Endothelial cell of umbilical vein (primary cell): ENCODE measurements around the gene NR2F2. TPM values are rescaled to one million over a fixed set of nuclear protein-coding genes. Genes with fewer than 3 reads are reported as not detected.
A peak's percentile ranks its signal among the peaks of the same experiment; 100 is the strongest.

ENCODE experiments used
- BruUV-seq: library from RNA; stranded (reverse); fragments of 400-500 nt; replicated peaks from 2 replicates; lab custom pipeline; 2021; lab: Mats Ljungman, UMichigan
- CTCF ChIA-PET: fragments of 300-600, 350-600 bp; sonication (Branson Sonifier 250); formaldehyde crosslinking; loops from one replicate; lab custom pipeline; 2021; ENCODE audit warnings: antibody characterized with exemption, inconsistent platforms; lab: Charles Lee
- POLR2A ChIA-PET: fragments of 300-600, 350-600 bp; sonication (Branson Sonifier 250); formaldehyde crosslinking; loops from one replicate; lab custom pipeline; 2021; ENCODE audit warnings: antibody characterized with exemption, inconsistent platforms; lab: Charles Lee
- DNase-seq: peaks from one replicate; pipeline ENCODE4 v3.0.0-alpha.2; 2011; ENCODE audit warnings: low read depth, low spot score
- FAIRE-seq: peaks from 2 replicates; lab custom pipeline; 2011; peaks lifted over from hg19 to GRCh38; lab: Jason Lieb, UNC
- H2AFZ ChIP-seq: 2 replicates; pipeline ENCODE4 v1.6.0; 2012; ENCODE audit warnings: low read depth, low read length, control low read depth, inconsistent platforms
- H3K27ac ChIP-seq: 2 replicates; pipeline ENCODE4 v1.5.1; 2011; ENCODE audit warnings: low read depth, mild to moderate bottlenecking, control low read depth, low read length, moderate library complexity; ENCODE audit not compliant: insufficient read depth
- H3K27me3 ChIP-seq, 2 experiments: 2 replicates each; pipeline versions ENCODE4 v1.6.0 to v1.6.1; 2011; ENCODE audit warnings: low read length in 2 of 2, mixed read lengths in 1 of 2; ENCODE audit not compliant: control insufficient read depth in 2 of 2, insufficient read depth in 2 of 2
- H3K36me3 ChIP-seq, 2 experiments: 2 replicates in 1 of 2; 3 replicates in 1 of 2; pipeline ENCODE4 v1.5.1; 2011; ENCODE audit warnings: low read length in 2 of 2, mild to moderate bottlenecking in 1 of 2, moderate library complexity in 1 of 2; ENCODE audit not compliant: control insufficient read depth in 2 of 2, insufficient read depth in 2 of 2; ENCODE audit errors: extremely low read depth in 1 of 2
- H3K4me1 ChIP-seq: 3 replicates; pipeline ENCODE4 v1.5.1; 2011; ENCODE audit warnings: mild to moderate bottlenecking, low read length; ENCODE audit not compliant: control insufficient read depth, insufficient read depth; ENCODE audit errors: extremely low read depth
- H3K4me2 ChIP-seq: 2 replicates; pipeline ENCODE4 v1.6.1; 2011; ENCODE audit warnings: low read length, control low read depth, mixed read lengths; ENCODE audit not compliant: insufficient read depth
- H3K4me3 ChIP-seq, 3 experiments: fragments of 200-600 bp in 1 of 3; sonication (generic), shearing (Covaris generic) in 1 of 3; replicated peaks in 1 of 3; 2 replicates each; pipeline ENCODE4 v1.5.1; 2011 to 2016; ENCODE audit warnings: control low read depth in 3 of 3, low read length in 3 of 3, mild to moderate bottlenecking in 2 of 3, inconsistent platforms in 1 of 3, low read depth in 1 of 3, moderate library complexity in 1 of 3; ENCODE audit not compliant: insufficient read depth in 1 of 3
- H3K79me2 ChIP-seq: 2 replicates; pipeline ENCODE4 v1.6.0; 2012; ENCODE audit warnings: low read length, inconsistent platforms; ENCODE audit not compliant: control insufficient read depth, insufficient read depth
- H3K9ac ChIP-seq: replicated peaks from 2 replicates; pipeline ENCODE3; 2011; ENCODE audit warnings: low read length, control low read depth; ENCODE audit not compliant: insufficient read depth; ENCODE audit errors: extremely low read depth
- H3K9me1 ChIP-seq: replicated peaks from 3 replicates; pipeline ENCODE4 v1.6.0; 2011; ENCODE audit warnings: mild to moderate bottlenecking, low read length; ENCODE audit not compliant: control insufficient read depth, insufficient read depth; ENCODE audit errors: extremely low read depth
- H3K9me3 ChIP-seq: replicated peaks from 2 replicates; pipeline ENCODE4 v1.5.1; 2012; ENCODE audit warnings: low read length, inconsistent platforms; ENCODE audit not compliant: control insufficient read depth, insufficient read depth
- H4K20me1 ChIP-seq: replicated peaks from 2 replicates; pipeline ENCODE3; 2011; ENCODE audit warnings: mild to moderate bottlenecking, low read length; ENCODE audit not compliant: control insufficient read depth, insufficient read depth; ENCODE audit errors: extremely low read depth
- EZH2 ChIP-seq: IDR thresholded peaks from 2 replicates; pipeline ENCODE4 v1.6.1; 2012; ENCODE audit warnings: borderline replicate concordance, low read depth, mild to moderate bottlenecking, moderate library complexity, low read length, inconsistent platforms; ENCODE audit not compliant: severe bottlenecking
- FOS ChIP-seq: IDR thresholded peaks from 2 replicates; pipeline ENCODE4 v1.6.1; 2011; ENCODE audit warnings: mild to moderate bottlenecking, low read length, moderate library complexity, borderline replicate concordance; ENCODE audit not compliant: insufficient read depth
- GATA2 ChIP-seq: IDR thresholded peaks from 2 replicates; pipeline ENCODE4 v1.7.0; 2011; ENCODE audit warnings: low read depth, mild to moderate bottlenecking, moderate library complexity, mixed read lengths, low read length; ENCODE audit not compliant: insufficient read length, insufficient read depth
- JUN ChIP-seq: IDR thresholded peaks from 2 replicates; pipeline ENCODE4 v1.6.1; 2011; ENCODE audit warnings: borderline replicate concordance, low read depth; ENCODE audit not compliant: insufficient read length, insufficient read depth
- MYC ChIP-seq: IDR thresholded peaks from one replicate; pipeline ENCODE4 v1.6.1; 2011; ENCODE audit warnings: mild to moderate bottlenecking, low read depth, low read length
- POLR2A ChIP-seq: IDR thresholded peaks from 2 replicates; pipeline ENCODE4 v1.6.1; 2012; ENCODE audit warnings: low read depth, mild to moderate bottlenecking, control low read depth, low read length
- POLR2AphosphoS5 ChIP-seq: IDR thresholded peaks from 2 replicates; pipeline ENCODE4 v1.6.1; 2012; ENCODE audit warnings: low read depth, mild to moderate bottlenecking, control low read depth, low read length, moderate library complexity; ENCODE audit not compliant: insufficient read depth
- dilution Hi-C: fragments of 300-500 bp; cut with MboI; formaldehyde crosslinking; loops from one replicate; pipeline ENCODE4 v1.15.0; 2019; ENCODE audit warnings: low sequenced_read_pairs; ENCODE audit not compliant: extremely low pct_ligation_motif_present
- intact Hi-C: fragments of 100-400 bp; cut with micrococcal nuclease; formaldehyde crosslinking; loops from one replicate; pipeline ENCODE4 v1.10.0; 2022
- polyA plus RNA-seq, 4 experiments: library from polyadenylated mRNA; depleted of rRNA in 3 of 4; stranded (reverse) in 3 of 4; unstranded in 1 of 4; fragments of >200 nt; gene quantifications; 2 replicates each; pipeline versions ENCODE4 v1.2.1 to v1.2.3, GENCODE V29; 2011 to 2012; ENCODE audit warnings: missing spikeins in 1 of 4
- total RNA-seq: library from RNA; stranded (reverse); gene quantifications from 2 replicates; pipeline ENCODE4 v1.2.3, GENCODE V29; 2021
- TF ChIP-seq, protein P1 (sequence below), 2 donors: IDR thresholded peaks; 1 replicate in 1 of 2; 2 replicates in 1 of 2; pipeline ENCODE4 v1.5.1; 2011; ENCODE audit warnings: low read length in 2 of 2, mild to moderate bottlenecking in 2 of 2, moderate library complexity in 2 of 2, control low read depth in 1 of 2, inconsistent platforms in 1 of 2, low read depth in 1 of 2; ENCODE audit not compliant: insufficient read depth in 1 of 2; ENCODE audit errors: extremely low read depth in 1 of 2
- TF ChIP-seq, protein P2 (sequence below): IDR thresholded peaks from 2 replicates; pipeline ENCODE4 v1.6.1; 2011; ENCODE audit not compliant: insufficient read depth, insufficient read length

NR2F2 gene
- total and polyA plus RNA-seq, 2 donors (not counting 3 experiments of a cell fraction or from before 2014, with no cell fraction given): 105 to 182 TPM

DNA sequence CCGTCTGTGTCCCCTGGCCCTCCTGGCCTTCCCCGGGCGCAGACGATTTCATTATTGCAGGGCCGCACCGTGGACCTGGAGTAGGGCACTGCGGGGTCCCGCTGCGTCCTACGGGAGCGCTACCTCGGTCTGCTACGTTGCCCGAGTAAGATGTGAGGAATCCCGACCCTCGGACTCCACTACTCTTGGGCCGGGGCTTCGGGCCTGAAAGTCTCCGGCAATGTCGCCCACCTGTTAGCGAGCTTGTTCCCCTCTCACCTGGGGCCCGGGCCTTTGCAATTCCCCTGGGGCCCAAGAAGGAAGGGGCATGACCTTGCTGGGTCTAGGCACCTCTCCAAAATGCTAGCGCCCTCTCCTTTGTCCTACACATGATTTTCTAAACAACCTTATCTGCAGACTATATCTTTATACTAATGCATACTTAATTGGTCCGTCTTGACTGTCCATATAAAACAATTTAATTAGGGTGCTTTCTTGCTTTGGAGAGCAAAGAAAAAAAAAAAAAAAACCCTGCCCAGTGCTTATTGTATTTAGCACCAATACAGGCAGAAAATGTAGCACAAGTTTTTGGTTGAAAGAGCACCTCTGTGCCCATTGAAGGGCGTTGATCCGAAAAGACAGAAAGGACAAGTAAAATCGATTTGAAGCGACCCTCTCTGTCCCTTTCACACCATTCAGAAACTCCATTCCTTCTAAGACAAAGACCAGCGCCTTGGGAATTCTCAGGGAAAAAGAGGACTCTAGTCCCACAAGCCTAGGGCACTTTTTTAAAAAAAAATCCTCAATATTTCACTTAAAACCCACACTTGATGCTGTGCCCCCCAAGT lies 7.0 kb upstream of the NR2F2 start:
- Histone ChIP-seq H3K4me2 (peak overlapping the region; percentile 88), H3K4me3 (peak overlapping the region in 2 of 3 experiments; percentile 29 to 89), H3K27ac (peak overlapping the region; percentile 85), H3K36me3 (no peaks in the 10 kb centered on the region), H3K9me3 (no peaks in the 10 kb centered on the region), H3K9ac (peak overlapping the region; percentile 97), H3K4me1 (peaks cover 71% of the 10 kb centered on the region), H3K79me2 (peaks cover 98% of the 10 kb centered on the region), H3K9me1 (no peaks in the 10 kb centered on the region), H2AFZ (peak overlapping the region; percentile 9), H4K20me1 (no peaks in the 10 kb centered on the region), H3K27me3 (no peaks in the 10 kb centered on the region)
- FAIRE-seq (no peak), DNase-seq (peak; percentile 49)
- intact Hi-C loops: loop anchor here (1.0 to 5.0 kb wide), 3 partner anchors 639 to 1653 kb away; no protein-coding TSS in a partner anchor
- POLR2A ChIA-PET: interaction anchor here (1.2 to 1.5 kb wide), 3 partner anchors 13 to 50 kb away, joined by 3 to 8 read pairs (median 6); no protein-coding TSS in a partner anchor
- CTCF ChIA-PET: interaction anchor here (1.1 to 1.8 kb wide), 3 partner anchors 27 to 1064 kb away, joined by 3 to 6 read pairs (median 4); no protein-coding TSS in a partner anchor
- no peak for TF ChIP-seq GATA2
- TF ChIP-seq POLR2A: no peak
- TF ChIP-seq, protein P1, sequence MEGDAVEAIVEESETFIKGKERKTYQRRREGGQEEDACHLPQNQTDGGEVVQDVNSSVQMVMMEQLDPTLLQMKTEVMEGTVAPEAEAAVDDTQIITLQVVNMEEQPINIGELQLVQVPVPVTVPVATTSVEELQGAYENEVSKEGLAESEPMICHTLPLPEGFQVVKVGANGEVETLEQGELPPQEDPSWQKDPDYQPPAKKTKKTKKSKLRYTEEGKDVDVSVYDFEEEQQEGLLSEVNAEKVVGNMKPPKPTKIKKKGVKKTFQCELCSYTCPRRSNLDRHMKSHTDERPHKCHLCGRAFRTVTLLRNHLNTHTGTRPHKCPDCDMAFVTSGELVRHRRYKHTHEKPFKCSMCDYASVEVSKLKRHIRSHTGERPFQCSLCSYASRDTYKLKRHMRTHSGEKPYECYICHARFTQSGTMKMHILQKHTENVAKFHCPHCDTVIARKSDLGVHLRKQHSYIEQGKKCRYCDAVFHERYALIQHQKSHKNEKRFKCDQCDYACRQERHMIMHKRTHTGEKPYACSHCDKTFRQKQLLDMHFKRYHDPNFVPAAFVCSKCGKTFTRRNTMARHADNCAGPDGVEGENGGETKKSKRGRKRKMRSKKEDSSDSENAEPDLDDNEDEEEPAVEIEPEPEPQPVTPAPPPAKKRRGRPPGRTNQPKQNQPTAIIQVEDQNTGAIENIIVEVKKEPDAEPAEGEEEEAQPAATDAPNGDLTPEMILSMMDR (IDR thresholded peaks at IDR 0.05; ENCODE audit: extremely low read depth in 1 of 2, insufficient read depth in 1 of 2, low read depth in 1 of 2, low read length in 2 of 2): no peak
- no peak for TF ChIP-seq FOS
- no peak for TF ChIP-seq EZH2
- TF ChIP-seq JUN: no peak
- no peak for TF ChIP-seq POLR2AphosphoS5
- TF ChIP-seq MYC: no peak
- TF ChIP-seq, protein P2, sequence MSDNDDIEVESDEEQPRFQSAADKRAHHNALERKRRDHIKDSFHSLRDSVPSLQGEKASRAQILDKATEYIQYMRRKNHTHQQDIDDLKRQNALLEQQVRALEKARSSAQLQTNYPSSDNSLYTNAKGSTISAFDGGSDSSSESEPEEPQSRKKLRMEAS: no peak
- dilution Hi-C loops: no loop called here
- no TSS peak for BruUV-seq
